HG03354 (cell line): ENCODE measurements around the gene TDRD9.
"Not testable (repeated sequence)": the region's sequence is repeated elsewhere in the genome, so short reads cannot be mapped to it uniquely, and the experiment has no call there.

Experiments used
- ATAC-seq: cut with Tn5 transposase; IDR thresholded peaks from one replicate; pipeline ENCODE4 v1.9.1; 2021; ENCODE audit warnings: mild to moderate bottlenecking; ENCODE audit not compliant: unreplicated experiment, poor library complexity, severe bottlenecking

Gene TDRD9

DNA sequence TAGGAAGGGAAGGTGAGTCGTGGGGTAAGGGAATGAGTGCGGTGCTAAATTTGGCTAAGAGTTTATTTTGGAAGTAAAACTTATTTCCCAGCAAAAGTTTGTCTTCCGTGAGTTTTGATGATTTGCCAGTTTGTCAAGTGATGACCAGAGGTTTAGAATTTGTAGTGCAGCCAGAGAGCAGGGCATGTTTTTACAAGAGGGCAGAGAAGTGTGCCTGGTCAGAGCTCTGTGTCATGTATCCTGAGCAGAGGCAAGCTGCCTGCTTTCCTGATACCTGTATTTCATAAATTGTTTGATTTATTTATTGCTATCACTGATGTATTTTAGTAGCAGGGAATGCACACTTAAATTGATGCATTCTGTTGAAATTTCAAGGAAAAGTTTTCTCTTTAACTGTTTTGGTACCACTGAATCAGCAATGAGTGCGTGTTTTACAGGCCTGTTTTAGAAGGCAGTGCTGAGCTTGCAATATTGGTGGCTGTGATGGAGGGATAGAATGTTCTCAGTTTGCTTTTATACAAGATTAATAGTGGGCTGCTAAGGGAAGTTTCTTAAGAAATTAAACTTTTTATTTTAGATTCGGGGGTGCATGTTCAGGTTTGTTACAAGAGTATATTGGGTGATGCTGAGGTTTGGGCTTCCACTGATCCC, 33.8 kb downstream of the TDRD9 start:
- no peak for ATAC-seq

DNA sequence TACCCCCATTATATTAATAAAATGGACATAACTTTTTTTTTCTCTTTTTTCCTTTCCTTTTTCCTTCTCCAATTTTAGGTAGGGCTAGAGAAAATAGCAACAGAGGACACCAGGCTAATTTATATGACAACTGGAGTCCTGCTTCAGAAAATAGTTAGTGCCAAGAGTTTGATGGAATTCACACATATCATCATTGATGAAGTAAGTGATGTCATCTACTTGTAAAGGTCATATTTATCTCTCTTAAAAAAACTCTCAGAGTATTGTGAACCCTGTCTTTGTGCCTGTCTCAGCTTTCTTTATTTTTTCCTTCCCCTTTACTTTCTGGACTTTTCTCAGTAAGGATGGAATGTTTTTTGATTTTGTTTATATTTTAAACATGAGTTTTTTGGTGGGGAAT, 38.4 kb downstream of the TDRD9 start:
- no peak for ATAC-seq

DNA sequence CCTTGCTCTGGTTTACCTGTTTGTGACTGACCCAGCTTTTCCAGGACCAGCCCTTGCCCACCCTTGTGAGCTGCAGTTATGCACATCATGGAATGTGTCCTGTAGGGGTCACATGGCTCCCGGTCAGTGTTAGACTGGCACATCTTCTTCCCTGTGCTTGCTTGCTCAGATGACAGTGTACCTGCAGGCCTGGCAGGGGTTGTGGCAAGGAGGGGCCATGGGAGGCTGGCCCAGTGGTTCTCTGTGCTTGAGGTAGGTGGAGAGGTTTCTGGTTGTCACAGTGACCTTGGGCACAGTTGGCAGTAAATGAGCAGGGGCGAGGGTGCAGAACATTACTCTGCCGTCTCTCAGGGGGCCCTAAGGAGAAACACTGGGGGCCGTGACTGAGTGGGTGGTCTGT, 41.7 kb downstream of the TDRD9 start:
- ATAC-seq, result no peak

DNA sequence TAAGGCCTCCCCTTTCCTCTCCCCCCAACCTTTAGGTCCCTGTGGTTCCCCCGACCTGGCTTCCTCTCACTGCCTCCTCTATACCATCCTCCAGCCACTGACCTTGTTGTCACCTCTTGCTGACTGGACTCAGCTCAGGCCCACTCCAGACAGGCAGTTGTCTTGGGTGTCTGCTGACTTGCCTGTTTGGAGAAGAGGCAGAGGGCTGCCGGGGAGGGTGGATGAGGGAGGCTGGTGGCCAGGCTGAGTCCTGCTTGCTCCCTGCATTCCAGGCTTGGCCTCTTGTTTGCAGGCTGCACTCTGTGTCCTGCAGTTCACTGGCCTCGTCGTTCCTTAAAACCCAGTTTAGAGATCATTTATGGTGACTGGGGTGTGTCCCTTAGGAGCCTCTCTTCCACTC, 45.1 kb downstream of the TDRD9 start:
- no peak for ATAC-seq

DNA sequence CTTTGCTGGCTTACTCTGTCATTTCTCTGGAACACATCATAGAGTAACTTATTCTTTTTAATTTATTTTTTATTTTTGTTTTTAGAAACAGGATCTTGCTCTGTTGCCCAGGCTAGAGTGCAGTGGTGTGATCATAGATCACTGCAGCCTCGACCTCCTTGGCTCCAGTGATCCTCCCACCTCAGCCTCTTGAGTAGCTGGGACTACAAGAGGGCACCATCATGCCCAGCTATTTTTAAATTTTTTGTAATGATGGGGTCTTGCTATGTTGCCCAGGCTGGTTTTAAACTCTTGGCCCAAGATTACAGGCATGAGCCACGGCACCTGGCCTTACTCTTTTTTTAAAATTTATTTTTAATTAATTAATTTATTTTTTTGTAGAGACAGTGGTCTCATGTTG, 46.3 kb downstream of the TDRD9 start:
- no peak for ATAC-seq

DNA sequence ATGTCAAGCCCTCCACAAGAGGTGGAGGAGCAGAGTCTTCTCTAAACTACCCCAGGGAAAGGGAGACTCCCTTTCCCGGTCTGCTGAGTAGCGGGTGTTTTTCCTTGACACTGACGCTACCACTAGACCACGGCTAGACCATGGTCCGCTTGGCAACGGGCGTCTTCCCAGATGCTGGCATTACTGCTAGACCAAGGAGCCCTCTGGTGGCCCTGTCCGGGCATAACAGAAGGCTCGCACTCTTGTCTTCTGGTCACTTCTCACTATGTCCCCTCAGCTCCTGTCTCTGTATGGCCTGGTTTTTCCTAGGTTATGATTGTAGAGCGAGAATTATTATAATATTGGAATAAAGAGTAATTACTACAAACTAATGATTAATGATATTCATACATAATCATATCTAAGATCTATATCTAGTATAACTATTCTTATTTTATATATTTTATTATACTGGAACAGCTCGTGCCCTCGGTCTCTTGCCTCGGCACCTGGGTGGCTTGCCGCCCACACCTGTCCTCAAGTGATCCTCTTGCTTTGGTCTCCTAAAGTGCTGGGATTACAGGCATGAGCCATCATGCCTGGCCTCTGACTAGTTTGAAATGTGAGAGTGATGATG, 52.5 kb downstream of the TDRD9 start:
- ATAC-seq, result not testable (repeated sequence)

DNA sequence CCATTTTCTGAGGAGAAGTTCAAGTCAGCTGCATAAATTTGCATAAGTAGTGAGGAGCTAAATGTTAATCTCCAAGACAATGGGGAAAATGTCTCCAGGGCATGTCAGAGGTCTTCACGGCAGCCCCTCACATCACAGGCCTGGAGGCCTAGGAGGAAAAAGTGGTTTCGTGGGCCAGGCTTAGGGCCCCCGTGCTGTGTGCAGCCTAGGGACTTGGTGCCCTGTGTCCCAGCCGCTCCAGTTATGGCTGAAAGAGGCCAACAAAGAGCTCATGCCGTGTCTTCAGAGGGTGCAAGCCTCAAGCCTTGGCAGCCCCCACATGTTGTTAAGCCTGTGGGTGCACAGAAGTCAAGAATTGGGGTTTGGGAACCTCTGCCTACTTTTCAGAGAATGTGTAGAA, 55.9 kb downstream of the TDRD9 start:
- no peak for ATAC-seq

DNA sequence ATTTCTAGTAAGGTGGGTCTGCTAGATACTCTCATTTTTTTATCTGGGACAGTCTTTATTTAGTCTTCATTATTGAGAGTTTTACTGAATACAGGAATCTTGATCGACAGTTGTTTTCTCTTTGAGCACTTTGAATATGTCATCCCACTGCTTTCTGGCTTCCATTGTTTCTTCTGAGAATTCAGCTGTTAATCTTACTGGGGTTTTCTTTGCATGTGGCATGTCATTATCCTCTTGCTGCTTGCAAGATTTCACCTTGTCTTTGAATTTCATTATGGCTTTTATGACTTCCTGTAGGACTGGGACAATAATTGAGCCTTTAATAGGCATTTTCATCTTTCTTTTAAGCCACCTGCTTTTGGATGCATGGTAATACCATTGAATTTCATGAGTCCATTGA, 60.8 kb downstream of the TDRD9 start:
- ATAC-seq, result no peak

DNA sequence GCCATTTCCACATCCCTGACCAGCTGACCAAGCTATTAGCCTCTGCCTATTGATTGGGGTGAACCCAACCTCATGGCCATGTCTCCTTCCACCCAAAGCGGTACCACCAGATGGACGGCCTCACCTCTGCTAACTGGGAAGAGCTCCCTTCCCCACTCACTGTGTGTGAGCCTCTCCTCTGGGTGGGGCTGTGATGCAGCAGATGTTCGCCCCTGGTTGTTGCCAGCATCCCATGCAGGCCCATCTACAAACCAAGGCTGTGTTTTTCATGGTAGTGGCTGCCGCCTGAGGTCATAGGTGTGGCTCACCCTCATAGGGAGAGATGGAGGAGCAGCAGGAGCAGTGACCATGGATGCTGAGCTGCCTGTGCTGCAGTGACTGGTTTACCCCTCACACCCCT, 61.7 kb downstream of the TDRD9 start:
- no peak for ATAC-seq

DNA sequence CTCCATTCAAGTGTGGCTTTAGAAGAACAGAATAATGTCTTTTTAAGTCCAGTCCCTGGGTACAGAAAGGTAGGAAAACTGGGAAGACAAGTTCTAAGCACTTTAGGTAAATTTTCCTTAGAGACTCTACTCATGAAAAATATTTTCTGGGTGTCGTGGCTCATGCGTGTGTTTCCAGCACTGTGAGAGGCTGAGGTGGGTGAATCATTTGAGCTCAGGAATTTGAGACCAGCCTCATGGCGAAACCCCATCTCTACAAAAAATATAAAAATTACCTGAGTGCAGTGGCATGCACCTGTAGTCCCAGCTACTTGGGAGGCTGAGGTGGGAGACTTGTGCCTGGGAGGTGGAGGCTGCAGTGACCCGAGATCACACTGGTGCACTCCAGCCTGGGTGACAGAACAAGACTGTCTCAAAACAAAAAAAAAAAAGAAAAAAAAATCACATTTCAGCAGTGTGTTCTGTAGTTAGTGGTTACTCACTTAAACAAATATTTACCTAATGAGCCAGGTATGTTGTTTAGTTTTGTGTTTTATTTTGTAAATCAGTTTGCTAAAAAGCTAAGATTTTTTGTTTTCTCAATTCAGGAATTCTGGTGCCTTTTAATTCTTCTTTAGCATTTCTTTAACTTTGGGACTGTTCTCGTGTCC, 66.4 kb downstream of the TDRD9 start:
- no peak for ATAC-seq

DNA sequence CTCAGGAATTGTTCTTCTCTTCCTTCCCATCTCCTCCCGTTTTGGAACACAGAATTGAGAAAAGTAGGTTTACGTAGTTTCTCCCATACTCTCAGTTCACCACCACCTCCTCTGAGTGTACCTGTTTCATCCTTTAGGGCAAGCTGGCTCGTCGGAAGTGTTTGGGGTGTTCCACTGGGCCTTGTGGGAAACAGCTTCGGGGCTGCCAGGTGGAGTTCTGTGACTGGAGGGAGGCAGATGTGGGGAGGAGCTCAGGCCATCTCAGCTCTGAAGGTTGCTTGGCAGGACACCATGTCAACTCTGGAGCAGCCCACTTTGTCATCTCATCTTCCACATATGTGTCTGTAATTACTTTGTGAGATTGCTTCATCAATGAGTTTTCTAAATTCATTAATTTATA, 67.6 kb downstream of the TDRD9 start:
- no peak for ATAC-seq

DNA sequence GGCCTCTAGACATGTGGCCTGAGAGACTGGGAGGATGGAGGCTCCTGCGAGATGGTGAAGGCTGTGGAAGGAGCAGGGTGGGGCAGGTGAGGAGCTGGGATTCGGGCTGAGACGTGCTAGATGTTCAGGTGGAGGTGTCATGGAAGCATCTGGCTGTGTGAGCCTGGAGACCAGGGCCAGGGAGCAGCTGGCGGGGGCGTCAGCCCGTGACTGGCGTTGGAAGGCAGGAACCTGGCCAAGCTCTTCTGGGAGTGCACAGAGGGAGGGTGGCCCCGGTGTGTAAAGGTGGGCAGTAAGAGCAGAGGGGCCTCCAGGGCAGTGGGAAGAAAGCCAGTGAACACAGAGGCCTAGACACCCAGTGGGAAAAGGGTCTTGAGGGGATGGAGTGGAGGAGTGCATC, 69.1 kb downstream of the TDRD9 start:
- no peak for ATAC-seq

DNA sequence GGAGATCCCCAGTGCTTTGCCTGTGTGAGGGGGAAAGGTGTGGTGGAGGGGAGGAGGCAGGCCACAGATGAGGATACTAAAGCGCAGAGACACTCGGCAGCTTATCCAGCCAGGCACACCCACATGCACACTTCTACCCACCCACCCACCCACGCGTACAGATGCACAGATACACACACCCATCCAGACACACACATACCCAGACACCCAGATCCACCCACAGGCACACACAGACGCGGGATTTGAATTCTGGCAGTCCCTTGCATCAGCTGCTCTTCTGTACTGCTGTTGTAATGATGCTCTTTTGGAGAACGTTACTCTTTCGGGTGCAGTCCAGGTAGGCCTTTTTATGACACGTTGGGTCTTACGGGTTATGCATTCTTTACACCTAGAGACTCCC, 69.8 kb downstream of the TDRD9 start:
- no peak for ATAC-seq

DNA sequence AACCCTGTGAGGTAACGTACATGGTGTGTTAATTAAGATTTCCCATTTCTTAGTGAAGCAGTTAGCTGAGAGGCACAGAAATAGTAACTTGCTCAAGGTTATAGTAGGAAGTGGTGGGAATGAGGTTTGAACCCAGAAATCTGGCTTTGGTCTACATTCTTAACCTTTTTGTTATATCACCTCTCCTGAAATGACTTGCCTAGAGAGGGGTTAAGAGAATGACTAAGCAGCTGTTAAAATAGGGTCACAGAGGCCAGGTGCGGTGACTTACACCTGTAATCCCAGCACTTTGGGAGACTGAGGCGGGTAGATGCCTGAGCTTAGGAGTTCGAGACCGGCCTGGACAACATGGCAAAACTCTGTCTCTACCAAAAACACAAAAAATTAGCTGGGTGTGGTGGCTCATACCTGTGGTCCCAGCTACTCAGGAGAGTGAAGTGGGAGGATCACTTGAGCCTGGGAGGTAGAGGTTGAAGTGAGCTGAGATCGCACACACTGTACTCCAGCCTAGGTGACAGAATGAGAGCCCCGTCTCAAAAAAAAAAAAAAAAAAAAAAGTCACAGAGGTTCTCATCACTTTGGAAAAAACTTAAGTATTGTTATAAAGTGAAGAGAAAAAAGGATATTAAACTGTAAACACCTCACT, 71.7 kb downstream of the TDRD9 start:
- no peak for ATAC-seq

DNA sequence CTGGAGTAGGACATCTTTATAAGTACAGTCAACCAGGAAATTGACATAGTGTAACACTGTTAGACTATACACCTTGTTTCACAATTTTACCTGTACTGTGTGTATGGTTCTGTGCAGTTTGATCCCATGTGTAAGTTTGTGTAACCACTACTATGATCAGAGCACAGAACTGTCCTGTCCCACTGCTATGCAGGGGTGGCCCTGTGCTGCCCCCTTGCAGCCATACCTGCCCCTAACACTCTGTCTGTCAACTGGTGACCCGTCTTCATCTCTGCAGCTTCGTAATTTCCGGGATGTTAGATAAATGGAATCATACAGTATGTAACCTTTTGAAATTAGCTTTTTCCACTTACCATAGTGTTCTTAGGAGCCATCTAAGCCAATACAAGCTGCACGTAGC, 72.7 kb downstream of the TDRD9 start:
- ATAC-seq, result no peak

DNA sequence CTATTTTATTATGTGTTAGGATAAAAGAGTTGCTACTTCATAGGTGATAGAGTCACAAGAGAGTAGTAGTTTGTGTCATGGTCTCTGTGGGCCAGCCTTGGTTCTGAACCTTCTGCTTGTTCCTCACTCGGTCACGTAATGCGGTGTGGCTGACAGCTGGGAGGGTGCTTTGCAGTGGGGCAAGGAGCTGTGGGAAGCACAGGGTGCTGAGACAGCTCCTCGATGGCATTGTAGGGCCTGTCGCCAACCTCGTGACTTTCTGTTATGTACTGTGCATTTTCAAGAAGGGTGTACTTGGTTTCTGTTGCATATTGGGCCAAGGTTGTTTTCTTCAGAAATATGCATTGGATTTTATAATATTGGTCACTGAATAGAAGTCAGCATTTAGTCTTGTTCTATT, 75.4 kb downstream of the TDRD9 start:
- ATAC-seq, result no peak

DNA sequence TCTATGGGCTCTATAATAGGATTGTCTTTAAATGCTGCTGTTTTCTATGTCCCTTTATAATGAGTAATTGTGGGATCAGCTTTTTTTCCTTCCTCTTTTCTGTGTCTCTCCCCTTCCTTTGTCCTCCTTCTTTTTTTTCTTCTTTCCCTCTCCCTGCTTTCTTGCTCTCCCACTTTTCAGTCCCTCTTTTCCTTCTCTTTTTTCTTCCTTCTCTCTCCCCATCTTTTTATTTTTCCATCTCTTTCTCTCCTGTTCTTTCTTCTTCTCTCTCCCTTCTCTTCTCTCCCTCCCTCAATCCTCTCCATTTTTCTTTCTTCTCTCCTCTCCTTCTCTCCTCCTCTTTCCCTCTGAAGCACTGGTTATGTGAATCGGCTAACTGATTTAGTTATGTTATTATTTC, 76.6 kb downstream of the TDRD9 start:
- ATAC-seq, result no peak

DNA sequence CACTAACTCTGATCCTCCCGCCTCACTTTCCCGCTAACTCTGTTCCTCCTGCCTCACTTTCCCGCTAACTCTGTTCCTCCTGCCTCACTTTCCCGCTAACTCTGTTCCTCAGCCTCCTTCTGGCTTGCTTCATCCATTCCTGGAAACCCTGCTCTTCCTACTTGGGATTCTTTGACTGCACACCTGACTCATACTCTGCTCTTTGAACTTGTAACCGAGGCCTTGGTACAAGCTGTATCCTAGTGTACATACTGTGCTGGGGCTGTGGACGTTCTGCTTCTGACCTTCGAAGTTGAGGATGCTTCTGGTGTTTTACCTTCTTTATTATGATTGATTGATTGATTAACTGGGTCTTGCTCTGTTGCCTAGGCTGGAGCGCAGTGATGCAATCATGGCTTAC, 77.2 kb downstream of the TDRD9 start:
- no peak for ATAC-seq

DNA sequence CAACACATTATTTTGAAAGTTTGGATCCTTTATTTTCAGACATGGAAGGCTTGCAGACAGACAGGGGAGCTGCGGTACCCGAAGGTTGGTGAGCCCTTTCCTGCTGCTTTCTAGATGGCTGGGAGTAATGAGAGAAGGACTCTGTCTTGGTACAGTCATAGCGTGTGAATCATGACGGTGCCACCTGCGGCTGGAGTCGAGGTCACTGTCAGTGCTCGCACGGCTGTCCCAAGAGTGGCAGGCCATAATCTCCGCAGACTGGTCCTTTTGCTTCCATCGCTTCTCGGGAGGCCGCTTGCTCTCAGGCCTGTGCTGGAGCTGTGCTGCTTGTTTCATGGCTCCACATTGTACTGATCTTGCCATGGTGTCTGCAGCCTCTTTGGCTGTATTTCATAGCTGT, 78.9 kb downstream of the TDRD9 start:
- no peak for ATAC-seq

DNA sequence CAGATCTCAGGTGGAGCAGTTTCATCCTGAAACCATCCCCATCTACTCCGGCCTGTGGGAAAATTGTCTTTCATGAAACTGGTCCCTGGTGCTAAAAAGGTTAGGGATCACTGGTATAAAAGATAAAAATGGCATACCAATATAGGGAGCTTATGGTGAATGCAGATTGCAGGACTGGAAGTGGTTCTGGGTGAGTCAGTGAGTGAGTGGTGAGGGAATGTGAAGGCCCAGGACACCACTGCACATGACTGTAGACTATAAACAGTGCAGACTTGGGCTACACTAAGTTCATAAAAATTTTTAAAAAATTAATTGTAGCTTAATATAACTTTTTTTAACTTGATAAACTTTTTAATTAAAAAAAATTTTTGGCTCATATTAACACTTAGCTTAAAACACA, 81.0 kb downstream of the TDRD9 start:
- no peak for ATAC-seq
